ENCODE results near the gene WDR87. TPM values are rescaled to one million over a fixed set of nuclear protein-coding genes. Genes with fewer than 3 reads are reported as not detected.

WDR87 gene
- total RNA-seq, 1 experiment from 2014 or later = not detected

DNA sequence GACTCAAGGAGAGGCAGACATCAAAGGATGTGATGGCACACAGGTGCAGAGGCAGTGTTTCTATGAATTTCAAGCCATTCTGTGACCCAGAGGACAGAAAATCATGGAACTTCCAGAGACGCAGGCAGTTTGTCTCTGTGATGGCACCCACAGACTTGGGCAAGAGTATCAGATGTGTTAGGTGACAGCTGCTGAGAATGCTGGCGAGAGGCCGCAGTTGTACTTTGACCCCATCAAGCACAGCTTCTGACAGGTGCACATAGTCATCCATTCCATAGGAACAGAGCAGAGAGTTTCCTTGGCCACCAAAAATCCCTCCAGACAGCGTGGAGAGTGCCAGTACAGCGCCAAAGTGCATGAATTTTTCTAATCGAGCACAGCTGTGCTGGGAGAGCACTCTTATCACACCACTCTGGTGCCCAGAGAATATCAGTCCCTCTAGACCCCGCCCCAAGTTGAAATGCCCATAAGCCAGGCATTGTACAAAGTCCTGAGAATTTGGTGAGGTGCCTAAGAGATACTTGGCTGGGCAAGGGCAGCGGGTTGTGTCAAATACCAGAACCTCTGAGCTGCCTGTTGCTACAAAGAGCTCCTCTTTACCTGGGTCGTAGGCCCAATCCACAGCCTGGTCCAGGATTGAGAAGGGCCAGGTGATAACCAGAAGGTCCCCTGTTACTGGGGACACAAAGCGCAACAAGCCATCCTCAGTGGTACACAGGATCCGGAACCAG, 12.4 kb downstream of the WDR87 start:
- no peak overlapping the region for H3K27ac ChIP-seq (ENCODE audit: low read length)
- no peak overlapping the region for H2AFZ ChIP-seq (ENCODE audit: low read length)
- no peaks in the 10 kb centered on the region for H3K9me2 ChIP-seq (replicated peaks; ENCODE audit: insufficient read depth, low read length)
- no peak overlapping the region for H3K4me2 ChIP-seq (ENCODE audit: low read depth, low read length, poor library complexity, severe bottlenecking)
- peaks cover 3% of the 10 kb centered on the region for H3K4me1 ChIP-seq (ENCODE audit: low read length)
- H3K36me3 ChIP-seq (ENCODE audit: insufficient read depth, low read length) = no peaks in the 10 kb centered on the region
- no peak overlapping the region for H3K9ac ChIP-seq (ENCODE audit: low read length)
- no peaks in the 10 kb centered on the region for H4K20me1 ChIP-seq (ENCODE audit: insufficient read depth, low read depth, low read length)
- H3K27me3 ChIP-seq (ENCODE audit: low read length) = no peaks in the 10 kb centered on the region
- no peak for DNase-seq
- H3K4me3 ChIP-seq (ENCODE audit: low read length) = no peak overlapping the region
- no peaks in the 10 kb centered on the region for H3K79me2 ChIP-seq (ENCODE audit: low read length)
- H3K9me3 ChIP-seq (ENCODE audit: low read length) = no peaks in the 10 kb centered on the region

DNA sequence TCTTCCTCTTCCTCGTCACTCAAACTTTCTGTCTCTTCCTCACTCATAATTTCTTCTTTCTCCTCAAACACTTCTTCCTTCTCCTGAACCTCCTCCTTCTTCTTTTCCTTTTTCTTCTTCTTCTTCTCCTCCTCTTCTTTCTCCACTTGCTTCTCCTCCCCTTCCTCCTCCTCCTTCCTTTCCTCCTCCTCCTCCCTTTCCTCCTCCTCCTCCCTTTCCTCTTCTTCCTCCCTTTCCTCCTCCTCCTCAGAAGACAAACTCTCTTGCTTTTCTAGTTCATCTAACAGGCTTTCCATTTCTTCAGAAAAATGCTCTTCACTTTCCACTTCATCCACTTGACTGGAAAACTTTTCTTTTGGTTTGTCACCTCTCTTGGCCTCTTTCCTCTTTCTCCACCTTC, 19.8 kb downstream of the WDR87 start:
- no peaks in the 10 kb centered on the region for H4K20me1 ChIP-seq (ENCODE audit: insufficient read depth, low read depth, low read length)
- H3K36me3 ChIP-seq (ENCODE audit: insufficient read depth, low read length) = no peaks in the 10 kb centered on the region

DNA sequence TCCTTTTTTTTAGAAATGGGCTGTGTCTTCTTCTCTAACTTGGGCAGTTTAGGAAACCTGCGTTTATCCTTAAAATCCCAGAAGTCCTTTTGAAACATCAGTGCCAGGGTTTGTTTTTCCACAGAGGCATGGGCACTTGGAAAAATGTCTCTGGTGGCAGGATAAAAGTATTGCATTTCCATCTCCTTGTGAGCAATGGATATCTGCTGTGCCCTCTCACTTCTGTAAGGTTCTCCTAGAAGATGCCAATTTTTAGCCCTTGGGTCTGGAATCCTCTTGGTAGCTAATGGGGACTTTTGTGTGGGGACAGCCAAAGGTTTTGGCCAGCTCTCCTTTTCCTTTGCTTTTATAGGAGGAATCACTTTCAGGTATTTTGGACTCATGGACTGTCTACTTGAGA, 21.0 kb downstream of the WDR87 start:
- Histone ChIP-seq H3K27ac (ENCODE audit: low read length) (no peak overlapping the region), H2AFZ (ENCODE audit: low read length) (no peak overlapping the region), H3K79me2 (ENCODE audit: low read length) (no peaks in the 10 kb centered on the region), H3K4me3 (ENCODE audit: low read length) (no peak overlapping the region), H3K4me1 (ENCODE audit: low read length) (no peaks in the 10 kb centered on the region), H3K27me3 (ENCODE audit: low read length) (0 out of 2 replicates have a peak, but pooled peaks cover 6% of the 10 kb centered on the region), H3K36me3 (ENCODE audit: insufficient read depth, low read length) (no peaks in the 10 kb centered on the region), H3K9me2 (replicated peaks; ENCODE audit: insufficient read depth, low read length) (no peaks in the 10 kb centered on the region), H3K9ac (ENCODE audit: low read length) (no peak overlapping the region), H4K20me1 (ENCODE audit: insufficient read depth, low read depth, low read length) (no peaks in the 10 kb centered on the region), H3K4me2 (ENCODE audit: low read depth, low read length, poor library complexity, severe bottlenecking) (no peak overlapping the region), H3K9me3 (ENCODE audit: low read length) (no peaks in the 10 kb centered on the region)
- DNase-seq = no peak

More for the DNA sequence above, 19.8 kb downstream of the WDR87 start:
- no peak for DNase-seq
- Histone ChIP-seq H3K9me2 (replicated peaks; ENCODE audit: insufficient read depth, low read length) (no peaks in the 10 kb centered on the region), H2AFZ (ENCODE audit: low read length) (no peak overlapping the region), H3K4me1 (ENCODE audit: low read length) (no peaks in the 10 kb centered on the region), H3K27me3 (ENCODE audit: low read length) (0 out of 2 replicates have a peak, but pooled peaks cover 6% of the 10 kb centered on the region), H3K9me3 (ENCODE audit: low read length) (no peaks in the 10 kb centered on the region), H3K9ac (ENCODE audit: low read length) (no peak overlapping the region), H3K4me3 (ENCODE audit: low read length) (no peak overlapping the region), H3K79me2 (ENCODE audit: low read length) (no peaks in the 10 kb centered on the region), H3K4me2 (ENCODE audit: low read depth, low read length, poor library complexity, severe bottlenecking) (no peak overlapping the region), H3K27ac (ENCODE audit: low read length) (no peak overlapping the region)

DNA sequence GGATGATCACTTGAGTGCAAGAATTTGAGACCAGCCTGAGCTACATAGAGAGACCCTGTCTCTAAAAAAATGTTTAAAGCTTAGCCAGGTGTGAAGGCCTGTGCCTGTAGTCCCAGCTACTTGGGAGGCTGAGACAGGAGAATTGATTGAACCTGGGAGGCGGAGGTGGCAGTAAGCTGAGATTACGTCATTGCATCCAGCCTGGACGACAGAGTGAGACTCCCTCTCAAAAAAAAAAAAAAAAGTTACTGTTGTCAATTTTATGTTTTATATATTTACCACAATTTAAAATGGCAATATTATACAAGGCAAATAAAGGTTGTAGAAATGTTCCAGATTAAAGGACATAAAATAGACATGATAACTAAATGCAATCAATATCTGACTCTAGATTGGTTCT, 29.2 kb downstream of the WDR87 start:
- Histone ChIP-seq H3K79me2 (ENCODE audit: low read length) (no peaks in the 10 kb centered on the region), H3K9me3 (ENCODE audit: low read length) (no peaks in the 10 kb centered on the region), H4K20me1 (ENCODE audit: insufficient read depth, low read depth, low read length) (no peaks in the 10 kb centered on the region), H3K4me1 (ENCODE audit: low read length) (no peaks in the 10 kb centered on the region), H3K4me2 (ENCODE audit: low read depth, low read length, poor library complexity, severe bottlenecking) (no peak overlapping the region), H3K27me3 (ENCODE audit: low read length) (no peaks in the 10 kb centered on the region), H3K27ac (ENCODE audit: low read length) (no peak overlapping the region), H3K9ac (ENCODE audit: low read length) (no peak overlapping the region), H3K4me3 (ENCODE audit: low read length) (no peak overlapping the region), H2AFZ (ENCODE audit: low read length) (no peak overlapping the region), H3K36me3 (ENCODE audit: insufficient read depth, low read length) (no peaks in the 10 kb centered on the region), H3K9me2 (replicated peaks; ENCODE audit: insufficient read depth, low read length) (no peaks in the 10 kb centered on the region)
- DNase-seq = no peak

DNA sequence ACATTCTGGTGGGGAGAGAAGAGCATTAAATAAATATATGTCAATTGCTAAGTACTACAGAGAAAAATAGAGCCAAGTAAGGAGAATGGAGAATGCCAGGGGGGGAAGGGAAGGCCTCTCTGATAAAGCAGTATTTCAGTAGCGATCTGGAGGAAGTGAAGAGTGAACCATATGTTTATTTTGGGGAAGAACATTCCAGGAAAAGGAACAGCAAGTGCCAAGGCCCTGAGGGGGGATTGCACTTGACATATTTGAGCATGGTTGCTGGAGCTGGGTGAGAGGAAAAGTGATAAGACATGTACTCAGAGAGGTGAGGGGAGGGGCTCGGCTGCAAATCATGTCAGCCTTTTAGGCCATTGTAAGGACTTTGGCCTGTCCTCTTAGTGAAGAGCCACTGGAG, 30.4 kb downstream of the WDR87 start:
- no peak for DNase-seq
- Histone ChIP-seq H3K27ac (ENCODE audit: low read length) (no peak overlapping the region), H4K20me1 (ENCODE audit: insufficient read depth, low read depth, low read length) (no peaks in the 10 kb centered on the region), H3K79me2 (ENCODE audit: low read length) (no peaks in the 10 kb centered on the region), H3K36me3 (ENCODE audit: insufficient read depth, low read length) (no peaks in the 10 kb centered on the region), H3K4me3 (ENCODE audit: low read length) (no peak overlapping the region), H2AFZ (ENCODE audit: low read length) (no peak overlapping the region), H3K4me2 (ENCODE audit: low read depth, low read length, poor library complexity, severe bottlenecking) (no peak overlapping the region), H3K4me1 (ENCODE audit: low read length) (no peaks in the 10 kb centered on the region), H3K9me2 (replicated peaks; ENCODE audit: insufficient read depth, low read length) (no peaks in the 10 kb centered on the region), H3K9ac (ENCODE audit: low read length) (no peak overlapping the region), H3K9me3 (ENCODE audit: low read length) (no peaks in the 10 kb centered on the region), H3K27me3 (ENCODE audit: low read length) (no peaks in the 10 kb centered on the region)

DNA sequence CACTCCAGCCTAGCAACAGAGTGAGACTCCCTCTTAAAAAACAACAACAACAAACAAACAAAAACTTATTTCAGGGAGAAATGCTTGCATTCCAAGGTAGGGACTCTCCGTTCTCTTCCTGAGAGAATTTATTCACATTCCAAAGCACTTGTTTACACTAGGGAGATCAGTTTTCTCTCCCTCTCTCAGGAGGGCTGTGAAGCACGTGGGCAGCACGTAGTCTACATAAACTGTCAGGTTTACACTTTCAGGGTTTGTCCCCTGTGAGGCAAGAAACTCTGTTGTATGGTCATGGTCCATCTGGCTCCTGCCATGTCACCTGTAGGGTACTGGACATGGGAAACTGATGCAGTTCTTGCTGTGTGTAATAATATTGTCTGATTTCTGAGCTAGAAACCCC, 31.6 kb downstream of the WDR87 start:
- no peaks in the 10 kb centered on the region for H4K20me1 ChIP-seq (ENCODE audit: insufficient read depth, low read depth, low read length)

DNA sequence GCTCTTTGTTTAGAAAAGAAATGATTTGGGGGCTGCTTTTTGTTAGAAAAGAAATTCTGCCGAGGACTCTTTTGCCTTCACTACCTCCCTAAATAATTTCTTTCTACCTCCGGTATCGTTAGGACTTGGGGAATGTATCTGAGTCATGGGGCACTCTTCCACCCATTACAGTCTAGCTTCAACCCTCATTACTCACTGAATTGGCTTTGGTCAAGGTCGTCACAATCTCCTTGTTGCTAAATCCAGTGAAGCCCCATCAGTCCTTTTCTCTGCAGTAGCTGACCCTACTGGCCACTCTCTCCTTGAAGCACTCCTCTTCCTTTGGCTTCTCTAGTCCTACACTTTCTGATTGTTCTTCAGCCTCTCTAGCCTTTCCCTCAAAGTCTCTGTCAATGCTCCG, 34.0 kb downstream of the WDR87 start:
- H3K9ac ChIP-seq (ENCODE audit: low read length) = no peak overlapping the region
- no peak overlapping the region for H3K4me3 ChIP-seq (ENCODE audit: low read length)
- H3K9me3 ChIP-seq (ENCODE audit: low read length) = no peaks in the 10 kb centered on the region
- H3K27me3 ChIP-seq (ENCODE audit: low read length) = no peaks in the 10 kb centered on the region
- no peaks in the 10 kb centered on the region for H3K79me2 ChIP-seq (ENCODE audit: low read length)
- no peak overlapping the region for H3K27ac ChIP-seq (ENCODE audit: low read length)
- H2AFZ ChIP-seq (ENCODE audit: low read length) = no peak overlapping the region
- H3K4me1 ChIP-seq (ENCODE audit: low read length) = no peaks in the 10 kb centered on the region
- H3K36me3 ChIP-seq (ENCODE audit: insufficient read depth, low read length) = no peaks in the 10 kb centered on the region
- no peak for DNase-seq
- H3K9me2 ChIP-seq (replicated peaks; ENCODE audit: insufficient read depth, low read length) = no peaks in the 10 kb centered on the region
- H4K20me1 ChIP-seq (ENCODE audit: insufficient read depth, low read depth, low read length) = no peaks in the 10 kb centered on the region
- no peak overlapping the region for H3K4me2 ChIP-seq (ENCODE audit: low read depth, low read length, poor library complexity, severe bottlenecking)

More for the DNA sequence above, 31.6 kb downstream of the WDR87 start:
- no peak overlapping the region for H2AFZ ChIP-seq (ENCODE audit: low read length)
- H3K27me3 ChIP-seq (ENCODE audit: low read length) = no peaks in the 10 kb centered on the region
- no peak for DNase-seq
- H3K79me2 ChIP-seq (ENCODE audit: low read length) = no peaks in the 10 kb centered on the region
- H3K4me2 ChIP-seq (ENCODE audit: low read depth, low read length, poor library complexity, severe bottlenecking) = no peak overlapping the region
- H3K9me2 ChIP-seq (replicated peaks; ENCODE audit: insufficient read depth, low read length) = no peaks in the 10 kb centered on the region
- no peaks in the 10 kb centered on the region for H3K36me3 ChIP-seq (ENCODE audit: insufficient read depth, low read length)
- H3K9me3 ChIP-seq (ENCODE audit: low read length) = no peaks in the 10 kb centered on the region
- no peaks in the 10 kb centered on the region for H3K4me1 ChIP-seq (ENCODE audit: low read length)
- no peak overlapping the region for H3K27ac ChIP-seq (ENCODE audit: low read length)
- H3K9ac ChIP-seq (ENCODE audit: low read length) = no peak overlapping the region
- H3K4me3 ChIP-seq (ENCODE audit: low read length) = no peak overlapping the region

DNA sequence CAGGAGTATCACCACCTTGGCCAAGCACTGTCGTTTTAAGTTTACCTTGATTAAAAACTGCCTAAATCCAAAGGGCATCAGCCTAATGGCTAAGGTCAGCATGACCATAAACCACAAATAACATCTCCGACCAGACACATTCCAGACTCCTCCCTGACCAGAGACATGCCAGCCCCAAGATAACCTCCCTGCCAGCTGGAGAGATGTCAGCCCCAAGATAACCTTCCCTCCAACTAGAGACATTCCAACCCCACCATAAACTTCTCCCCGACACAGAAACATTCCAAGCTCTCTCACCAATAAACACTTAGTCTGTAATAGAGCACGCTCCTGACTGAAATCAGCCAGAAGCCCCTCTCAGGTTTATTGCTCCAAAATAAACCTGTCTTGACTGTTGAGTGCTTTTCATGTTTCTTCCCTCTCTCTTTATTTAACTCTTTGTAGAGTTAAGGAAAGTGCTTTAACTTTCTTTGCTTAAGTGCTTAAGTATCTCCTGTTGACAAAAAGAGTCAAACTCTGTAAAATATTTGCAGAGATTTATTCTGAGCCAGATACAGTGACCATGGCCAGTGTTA, 36.5 kb downstream of the WDR87 start:
- H3K9me3 ChIP-seq (ENCODE audit: low read length) = no peaks in the 10 kb centered on the region
- no peaks in the 10 kb centered on the region for H4K20me1 ChIP-seq (ENCODE audit: insufficient read depth, low read depth, low read length)
- H3K27ac ChIP-seq (ENCODE audit: low read length) = no peak overlapping the region
- H3K36me3 ChIP-seq (ENCODE audit: insufficient read depth, low read length) = no peaks in the 10 kb centered on the region
- no peak overlapping the region for H3K4me3 ChIP-seq (ENCODE audit: low read length)
- H3K4me1 ChIP-seq (ENCODE audit: low read length) = peaks cover 3% of the 10 kb centered on the region
- H3K9me2 ChIP-seq (replicated peaks; ENCODE audit: insufficient read depth, low read length) = no peaks in the 10 kb centered on the region
- DNase-seq = no peak
- H2AFZ ChIP-seq (ENCODE audit: low read length) = no peak overlapping the region
- no peaks in the 10 kb centered on the region for H3K27me3 ChIP-seq (ENCODE audit: low read length)
- H3K4me2 ChIP-seq (ENCODE audit: low read depth, low read length, poor library complexity, severe bottlenecking) = no peak overlapping the region
- no peaks in the 10 kb centered on the region for H3K79me2 ChIP-seq (ENCODE audit: low read length)
- H3K9ac ChIP-seq (ENCODE audit: low read length) = no peak overlapping the region

Measured in Karpas-422 (cell line).